Bronchial smooth muscle cell (primary cell): ENCODE data around the gene SOX13. TPM values are rescaled to one million over a fixed set of nuclear protein-coding genes. Genes with fewer than 3 reads are reported as not detected.

Experiments used
- total RNA-seq: library from RNA; depleted of rRNA; stranded (reverse); fragments of >200 nt; gene quantifications from 2 replicates; pipeline ENCODE4 v1.2.1, GENCODE V29; 2014

The SOX13 gene
- 1.7 and 1.8 TPM in 2 replicates for total RNA-seq

GRCh38 chr1:204072931-204073836, at the start of gene SOX13:
Gene SOX13 (plus strand): TSS chr1:204073115. CDS start chr1:204112916, 39,801 bp downstream.

DNA sequence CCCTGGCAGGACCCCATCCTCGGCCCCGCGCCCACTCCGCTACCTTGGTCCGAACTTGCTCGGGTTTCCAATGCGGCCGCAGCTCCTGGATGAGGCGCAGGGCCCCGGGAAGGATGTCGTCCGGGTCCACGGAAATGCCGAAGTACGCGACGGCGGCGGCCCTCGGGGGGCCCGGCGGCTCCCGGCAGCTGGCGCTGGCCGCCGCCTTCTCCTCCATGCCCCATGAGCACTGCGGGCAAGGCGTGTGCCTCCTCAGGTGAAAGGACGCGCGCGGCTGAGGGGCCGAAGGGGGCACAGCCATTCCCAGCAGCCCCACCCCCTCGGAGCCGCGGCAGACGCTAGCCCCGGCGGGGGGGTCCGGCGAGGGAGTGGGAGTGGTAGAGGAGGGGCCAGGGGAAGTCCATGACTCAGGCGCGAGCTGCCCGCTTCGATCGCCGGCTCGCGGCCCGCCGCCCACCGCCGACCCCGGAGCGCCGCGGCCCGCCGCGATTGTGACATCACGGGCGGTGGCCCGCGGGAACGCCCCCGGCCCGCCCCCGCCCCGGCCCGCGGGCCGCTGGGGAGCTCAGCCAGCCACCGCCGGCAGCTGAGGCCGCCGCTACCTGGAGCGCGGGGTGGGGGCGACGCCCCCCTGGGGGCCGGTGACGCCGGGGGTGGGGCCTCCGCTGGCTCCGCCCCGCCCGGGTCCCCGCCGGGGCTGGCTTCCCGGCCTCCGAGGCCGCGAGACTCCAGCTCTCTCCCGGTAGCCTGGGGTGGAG, 78.8 kb downstream of the SOX13 start, which contains the start of gene ETNK2:
ETNK2 (minus strand) TSS at position 493 of the 758 bp plus-strand sequence; CDS start at position 301, 192 bp downstream.

DNA sequence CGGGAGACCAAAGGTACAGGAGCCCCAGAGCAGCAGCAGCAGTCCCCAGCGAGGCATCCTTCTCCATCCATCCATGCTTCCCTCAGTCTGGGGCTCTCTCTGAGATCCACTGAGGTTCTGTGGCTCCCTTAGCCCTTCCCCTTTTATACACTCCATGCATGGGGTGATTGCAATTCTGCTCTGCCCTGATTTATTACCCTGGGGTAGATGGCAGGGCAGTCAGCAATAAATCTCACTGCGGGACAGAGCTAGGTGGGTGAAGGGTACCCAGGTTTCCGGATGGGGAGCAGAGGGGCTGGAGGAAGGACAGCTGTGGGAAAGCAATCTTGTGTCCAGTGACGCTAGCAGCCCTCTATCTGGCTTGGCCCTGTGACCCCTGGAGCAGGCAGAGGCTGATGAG, 93.3 kb downstream of the SOX13 start, which contains the start of gene REN:
REN (minus strand) TSS at position 119 of the 400 bp plus-strand sequence; CDS start at position 75, 44 bp downstream.

Other genes starting within 250 kb of the SOX13 start
- 54.7 and 63.3 TPM in 2 replicates for gene SNRPE, start 211.5 kb upstream of the SOX13 start, total RNA-seq
- gene ETNK2, start 78.9 kb downstream of the SOX13 start, total RNA-seq: 2.2 and 5.2 TPM in 2 replicates
- gene REN, start 93.2 kb downstream of the SOX13 start, total RNA-seq: not detected in 2 replicates
- gene KISS1, start 123.4 kb downstream of the SOX13 start, total RNA-seq: not detected in 2 replicates
- gene GOLT1A, start 140.9 kb downstream of the SOX13 start, total RNA-seq: not detected in 2 replicates